ENCODE data around the gene PABPC1L. TPM values are rescaled to one million over a fixed set of nuclear protein-coding genes. Genes with fewer than 3 reads are reported as not detected.
"Not testable (repeated sequence)": the region's sequence is repeated elsewhere in the genome, so short reads cannot be mapped to it uniquely, and the experiment has no call there.

Gene PABPC1L
- total RNA-seq, 4 donors from 2014 or later: 11.7 to 61.1 (median 19.4) TPM

- Histone ChIP-seq H3K4me3 (no peak overlapping the region), H3K9me3 (no peaks in the 10 kb centered on the region), H3K36me3 (no peaks in the 10 kb centered on the region), H3K27ac (no peak overlapping the region), H3K4me1 (peaks cover 9% of the 10 kb centered on the region), H3K27me3 (no peaks in the 10 kb centered on the region)
- TF ChIP-seq POLR2A (IDR thresholded peaks at IDR 0.05) (no peak), POLR2AphosphoS5 (IDR thresholded peaks at IDR 0.05) (no peak), EP300 (IDR thresholded peaks at IDR 0.05) (no peak)
- TF ChIP-seq, protein P1, sequence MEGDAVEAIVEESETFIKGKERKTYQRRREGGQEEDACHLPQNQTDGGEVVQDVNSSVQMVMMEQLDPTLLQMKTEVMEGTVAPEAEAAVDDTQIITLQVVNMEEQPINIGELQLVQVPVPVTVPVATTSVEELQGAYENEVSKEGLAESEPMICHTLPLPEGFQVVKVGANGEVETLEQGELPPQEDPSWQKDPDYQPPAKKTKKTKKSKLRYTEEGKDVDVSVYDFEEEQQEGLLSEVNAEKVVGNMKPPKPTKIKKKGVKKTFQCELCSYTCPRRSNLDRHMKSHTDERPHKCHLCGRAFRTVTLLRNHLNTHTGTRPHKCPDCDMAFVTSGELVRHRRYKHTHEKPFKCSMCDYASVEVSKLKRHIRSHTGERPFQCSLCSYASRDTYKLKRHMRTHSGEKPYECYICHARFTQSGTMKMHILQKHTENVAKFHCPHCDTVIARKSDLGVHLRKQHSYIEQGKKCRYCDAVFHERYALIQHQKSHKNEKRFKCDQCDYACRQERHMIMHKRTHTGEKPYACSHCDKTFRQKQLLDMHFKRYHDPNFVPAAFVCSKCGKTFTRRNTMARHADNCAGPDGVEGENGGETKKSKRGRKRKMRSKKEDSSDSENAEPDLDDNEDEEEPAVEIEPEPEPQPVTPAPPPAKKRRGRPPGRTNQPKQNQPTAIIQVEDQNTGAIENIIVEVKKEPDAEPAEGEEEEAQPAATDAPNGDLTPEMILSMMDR (IDR thresholded peaks at IDR 0.05): no peak
- no peak for DNase-seq (ENCODE audit: low spot score in 2 of 2)
- WGBS: 67% methylated on average over 5 of the region's 5 CpGs
These were observed 40.4 kb upstream of the PABPC1L start for GRCh38 chr20:44869471-44869870.

DNA sequence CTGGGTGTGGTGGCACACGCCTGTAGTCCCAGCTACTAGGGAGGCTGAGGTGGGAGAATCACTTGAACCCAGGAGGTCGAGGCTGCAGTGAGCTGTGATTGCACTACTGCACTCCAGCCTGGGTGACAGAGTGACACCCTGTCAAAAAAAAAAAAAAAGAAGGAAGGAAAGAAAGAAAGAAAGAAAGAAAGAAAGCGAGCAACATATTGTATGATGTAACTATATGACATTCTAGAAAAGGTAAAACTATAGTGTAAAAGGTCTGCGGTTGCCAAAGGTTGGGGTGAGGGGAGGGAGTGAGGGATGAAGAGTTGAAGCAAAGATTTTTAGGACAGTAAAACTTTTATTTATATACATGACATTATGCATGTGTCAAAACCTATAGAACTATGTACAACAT lies 27.5 kb upstream of the PABPC1L start:
- H3K27ac ChIP-seq; H3K9me3 ChIP-seq; DNase-seq (ENCODE audit: low spot score in 2 of 2); H3K27me3 ChIP-seq; H3K36me3 ChIP-seq; H3K4me3 ChIP-seq: not testable (repeated sequence)
- H3K4me1 ChIP-seq: peaks cover 21% of the 10 kb centered on the region
- 80% methylated on average over 4 of the region's 4 CpGs for WGBS

DNA sequence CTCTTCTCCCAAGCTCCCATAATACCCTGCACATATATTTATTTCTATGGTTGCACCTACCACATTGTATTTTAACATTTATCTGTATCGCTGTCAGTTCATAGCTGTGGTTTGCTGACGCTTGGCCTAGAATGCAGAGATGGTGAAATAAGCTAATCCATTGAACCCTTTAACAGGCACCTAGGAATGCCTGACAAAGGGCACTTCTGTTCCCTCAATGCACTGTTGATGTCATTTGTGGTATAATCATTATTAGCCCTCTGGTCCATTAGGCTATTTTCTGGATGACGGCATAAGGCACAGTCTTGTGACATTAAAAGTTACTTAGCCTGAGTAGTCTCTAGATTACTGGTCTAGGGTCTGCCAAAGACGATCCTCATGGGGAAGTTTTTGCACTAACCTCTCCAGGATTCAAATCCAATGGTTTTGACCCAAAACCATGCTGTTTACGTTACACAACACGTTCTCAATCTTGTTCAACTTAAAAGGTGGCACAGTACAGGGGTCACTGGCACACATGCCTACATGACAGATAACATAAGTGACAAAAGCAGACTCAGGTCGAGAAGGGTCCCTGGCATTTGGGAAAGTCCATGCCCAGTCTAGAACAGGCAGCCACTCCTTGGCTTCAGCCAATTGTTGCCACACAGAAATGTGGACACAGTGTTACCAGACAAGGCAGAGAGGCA lies 26.5 kb upstream of the PABPC1L start:
- Histone ChIP-seq H3K27ac (no peak overlapping the region), H3K4me3 (no peak overlapping the region), H3K36me3 (no peaks in the 10 kb centered on the region), H3K27me3 (no peaks in the 10 kb centered on the region), H3K4me1 (peaks cover 31% of the 10 kb centered on the region), H3K9me3 (no peaks in the 10 kb centered on the region)
- TF ChIP-seq POLR2AphosphoS5 (IDR thresholded peaks at IDR 0.05): no peak
- no peak for TF ChIP-seq EP300 (IDR thresholded peaks at IDR 0.05)
- TF ChIP-seq, protein P1 (IDR thresholded peaks at IDR 0.05): no peak
- no peak for TF ChIP-seq POLR2A (IDR thresholded peaks at IDR 0.05)
- DNase-seq (ENCODE audit: low spot score in 2 of 2): no peak
- WGBS: 87% methylated on average over 7 of the region's 7 CpGs

GRCh38 chr20:44884907-44885391 lies 24.9 kb upstream of the PABPC1L start:
- WGBS: 9% methylated on average over 14 of the region's 14 CpGs
- Histone ChIP-seq H3K4me1 (peaks cover 47% of the 10 kb centered on the region), H3K9me3 (no peaks in the 10 kb centered on the region), H3K4me3 (peak overlapping the region; percentile 100), H3K27me3 (no peaks in the 10 kb centered on the region), H3K27ac (peak overlapping the region; percentile 99), H3K36me3 (no peaks in the 10 kb centered on the region)
- no peak for DNase-seq (ENCODE audit: low spot score in 2 of 2)
- no peak for TF ChIP-seq POLR2AphosphoS5 (IDR thresholded peaks at IDR 0.05)
- no peak for TF ChIP-seq EP300 (IDR thresholded peaks at IDR 0.05)
- TF ChIP-seq, protein P1 (IDR thresholded peaks at IDR 0.05): no peak

DNA sequence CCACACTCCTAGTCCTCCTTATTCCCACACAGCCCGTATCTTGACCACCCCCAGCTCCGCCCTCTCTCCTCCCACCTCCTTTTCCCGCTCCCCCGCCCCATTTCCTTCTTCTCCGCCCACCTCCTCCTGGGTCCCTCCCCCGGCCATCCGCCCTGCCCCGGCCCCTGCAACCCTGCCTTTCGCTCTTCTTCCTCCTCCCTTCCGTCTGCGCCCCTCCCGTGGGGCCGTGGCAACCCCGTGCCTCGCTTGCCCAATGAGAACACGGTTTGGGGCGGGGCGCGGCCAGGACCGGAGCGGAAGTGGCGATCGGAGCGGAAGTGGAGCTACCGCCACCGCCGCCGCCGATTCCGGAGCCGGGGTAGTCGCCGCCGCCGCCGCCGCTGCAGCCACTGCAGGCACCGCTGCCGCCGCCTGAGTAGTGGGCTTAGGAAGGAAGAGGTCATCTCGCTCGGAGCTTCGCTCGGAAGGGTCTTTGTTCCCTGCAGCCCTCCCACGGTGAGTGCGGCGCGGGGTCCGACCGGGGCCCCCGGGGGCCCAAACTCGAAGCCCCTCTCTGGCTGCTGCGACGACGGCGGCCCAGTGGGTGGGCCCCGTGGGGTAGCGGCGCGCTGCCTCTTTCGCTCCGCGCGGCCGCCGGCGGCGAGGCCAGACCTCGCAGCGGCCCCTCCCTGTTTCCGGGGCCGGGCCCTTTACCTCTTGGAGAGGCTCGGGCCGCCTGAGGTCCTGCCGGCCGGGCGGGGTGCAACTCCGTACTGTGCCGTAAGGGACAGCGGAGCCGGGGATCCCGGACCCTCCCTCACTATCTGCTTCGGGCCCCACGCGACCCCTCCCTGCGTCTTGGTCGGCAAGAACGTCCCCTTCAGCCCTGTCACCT lies 24.2 kb upstream of the PABPC1L start, which contains the start of gene YWHAB:
TSS of gene YWHAB (plus strand) at position 314 of the 874 bp plus-strand sequence. CDS start 15,829 bp downstream, outside the sequence.
- TF ChIP-seq EP300 (IDR thresholded peaks at IDR 0.05) (no peak), POLR2A (IDR thresholded peaks at IDR 0.05) (peak in 1 of 2 donors; percentile 88), POLR2AphosphoS5 (IDR thresholded peaks at IDR 0.05) (peak; percentile 35 to 76 (median 63))
- TF ChIP-seq, protein P1 (IDR thresholded peaks at IDR 0.05): no peak
- DNase-seq (ENCODE audit: low spot score in 2 of 2): peak; percentile 99
- peak within 1 kb of the TSS; percentile 100 for H3K4me3 ChIP-seq
- H3K27me3 ChIP-seq: no peaks in the 10 kb centered on the region
- H3K9me3 ChIP-seq: no peaks in the 10 kb centered on the region
- H3K36me3 ChIP-seq: no peaks in the 10 kb centered on the region
- peak within 1 kb of the TSS; percentile 99 for H3K27ac ChIP-seq
- under 1% methylated on average over 42 of the region's 88 CpGs for WGBS
- peaks cover 54% of the 10 kb centered on the region for H3K4me1 ChIP-seq
